C4-2B (cell line): Measurements from ENCODE around the gene TBKBP1.

Experiments
- H3K27ac ChIP-seq: fragments of 450-650 bp; 2 replicates; pipeline ENCODE4 v1.5.1; 2017
- ZFX ChIP-seq: fragments of 450-650 bp; IDR thresholded peaks from 2 replicates; pipeline ENCODE4 v1.6.1; 2017
- TF ChIP-seq, protein P1 (sequence below): fragments of 450-650 bp; conservative IDR thresholded peaks from 2 replicates; pipeline ENCODE4 v1.5.1; 2017; ENCODE audit warnings: mild to moderate bottlenecking

Gene TBKBP1

GRCh38 chr17:47745037-47745380 is 51.0 kb downstream of the TBKBP1 start:
- no peak overlapping the region for H3K27ac ChIP-seq
- no peak for TF ChIP-seq ZFX
- TF ChIP-seq, protein P1, sequence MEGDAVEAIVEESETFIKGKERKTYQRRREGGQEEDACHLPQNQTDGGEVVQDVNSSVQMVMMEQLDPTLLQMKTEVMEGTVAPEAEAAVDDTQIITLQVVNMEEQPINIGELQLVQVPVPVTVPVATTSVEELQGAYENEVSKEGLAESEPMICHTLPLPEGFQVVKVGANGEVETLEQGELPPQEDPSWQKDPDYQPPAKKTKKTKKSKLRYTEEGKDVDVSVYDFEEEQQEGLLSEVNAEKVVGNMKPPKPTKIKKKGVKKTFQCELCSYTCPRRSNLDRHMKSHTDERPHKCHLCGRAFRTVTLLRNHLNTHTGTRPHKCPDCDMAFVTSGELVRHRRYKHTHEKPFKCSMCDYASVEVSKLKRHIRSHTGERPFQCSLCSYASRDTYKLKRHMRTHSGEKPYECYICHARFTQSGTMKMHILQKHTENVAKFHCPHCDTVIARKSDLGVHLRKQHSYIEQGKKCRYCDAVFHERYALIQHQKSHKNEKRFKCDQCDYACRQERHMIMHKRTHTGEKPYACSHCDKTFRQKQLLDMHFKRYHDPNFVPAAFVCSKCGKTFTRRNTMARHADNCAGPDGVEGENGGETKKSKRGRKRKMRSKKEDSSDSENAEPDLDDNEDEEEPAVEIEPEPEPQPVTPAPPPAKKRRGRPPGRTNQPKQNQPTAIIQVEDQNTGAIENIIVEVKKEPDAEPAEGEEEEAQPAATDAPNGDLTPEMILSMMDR, result no peak

GRCh38 chr17:47751471-47751870 is 57.5 kb downstream of the TBKBP1 start:
- no peak for TF ChIP-seq ZFX
- TF ChIP-seq, protein P1, result no peak
- no peak overlapping the region for H3K27ac ChIP-seq

GRCh38 chr17:47757386-47757785 is 63.4 kb downstream of the TBKBP1 start:
- no peak overlapping the region for H3K27ac ChIP-seq
- no peak for TF ChIP-seq ZFX
- TF ChIP-seq, protein P1, result no peak

- no peak overlapping the region for H3K27ac ChIP-seq
- TF ChIP-seq, protein P1, result no peak
- TF ChIP-seq ZFX, result no peak
Measured at GRCh38 chr17:47760409-47761140, 66.6 kb downstream of the TBKBP1 start.
